A673 (cell line): ENCODE results near the gene SRPK3. TPM values are rescaled to one million over a fixed set of nuclear protein-coding genes. Genes with fewer than 3 reads are reported as not detected.

Experiments used
- BruUV-seq: library from RNA; stranded (reverse); fragments of 400-500 nt; replicated peaks from 2 replicates; lab custom pipeline; 2021; lab: Mats Ljungman, UMichigan
- CTCF ChIA-PET: fragments of 300-600 bp; sonication (Branson Sonifier 250); formaldehyde crosslinking; loops from one replicate; lab custom pipeline; 2022; ENCODE audit warnings: antibody characterized with exemption; lab: Charles Lee
- POLR2A ChIA-PET: fragments of 300-600 bp; sonication (Branson Sonifier 250); formaldehyde crosslinking; loops from one replicate; lab custom pipeline; 2022; ENCODE audit warnings: antibody characterized with exemption; ENCODE audit not compliant: low non-redundant PET; lab: Charles Lee
- DNase-seq: peaks from one replicate; pipeline ENCODE4 v3.0.0-alpha.2; 2015; ENCODE audit warnings: low spot score
- H3K27ac ChIP-seq: fragments of 200-600 bp; sonication (generic); 2 replicates; pipeline ENCODE4 v1.5.1; 2016; ENCODE audit warnings: mixed run types, low read depth, mild to moderate bottlenecking, mixed read lengths, antibody characterized with exemption, low read length; ENCODE audit not compliant: poor library complexity, severe bottlenecking
- H3K27me3 ChIP-seq: fragments of 200-600 bp; sonication (generic); replicated peaks from 2 replicates; pipeline ENCODE4 v1.6.1; 2017; ENCODE audit warnings: mixed run types, low read depth, mild to moderate bottlenecking, mixed read lengths, antibody characterized with exemption, low read length; ENCODE audit not compliant: insufficient read depth, poor library complexity
- H3K36me3 ChIP-seq: fragments of 200-600 bp; sonication (generic); 2 replicates; pipeline ENCODE4 v1.6.1; 2016; ENCODE audit warnings: mixed run types, mild to moderate bottlenecking, mixed read lengths, antibody characterized with exemption, low read length; ENCODE audit not compliant: insufficient read depth, poor library complexity, severe bottlenecking
- H3K4me1 ChIP-seq: fragments of 200-600 bp; sonication (generic); 2 replicates; pipeline ENCODE4 v1.6.1; 2017; ENCODE audit warnings: mixed run types, mild to moderate bottlenecking, mixed read lengths, antibody characterized with exemption, low read length; ENCODE audit not compliant: insufficient read depth, poor library complexity, severe bottlenecking
- H3K4me3 ChIP-seq: fragments of 200-600 bp; sonication (generic); 2 replicates; pipeline ENCODE4 v1.5.1; 2016; ENCODE audit warnings: low read depth, mixed run types, mild to moderate bottlenecking, mixed read lengths, low read length; ENCODE audit not compliant: poor library complexity, severe bottlenecking
- H3K9me3 ChIP-seq: fragments of 200-600 bp; sonication (generic); 2 replicates; pipeline ENCODE4 v1.6.1; 2016; ENCODE audit warnings: mixed run types, low read depth, mild to moderate bottlenecking, mixed read lengths, antibody characterized with exemption, low read length; ENCODE audit not compliant: poor library complexity, severe bottlenecking
- EZH2 ChIP-seq: fragments of 200-600 bp; sonication (generic); IDR thresholded peaks from 2 replicates; pipeline ENCODE4 v1.6.1; 2017; ENCODE audit warnings: borderline replicate concordance, low read depth, mild to moderate bottlenecking, mixed read lengths, antibody characterized with exemption, low read length; ENCODE audit not compliant: poor library complexity, severe bottlenecking
- intact Hi-C: fragments of 100-400 bp; cut with micrococcal nuclease; formaldehyde crosslinking; loops from one replicate; pipeline ENCODE4 v1.10.0; 2022; ENCODE audit not compliant: unreplicated experiment
- total RNA-seq: library from RNA; stranded (reverse); gene quantifications from 2 replicates; pipeline ENCODE4 v1.2.3, GENCODE V29; 2021
- TF ChIP-seq, protein P1 (sequence below): fragments of 300-800, 200-600 bp; sonication (generic); conservative IDR thresholded peaks from 2 replicates; pipeline ENCODE4 v1.5.1; 2017; ENCODE audit warnings: low read depth, mild to moderate bottlenecking, antibody characterized with exemption, low read length, moderate library complexity, mixed read lengths

Gene SRPK3
- total RNA-seq, 1 experiment from 2014 or later, result not detected

- intact Hi-C loops, result loop anchor here (1.0 kb wide), 1 partner anchor 183 kb away; no protein-coding TSS in a partner anchor
- CTCF ChIA-PET, result no interaction called here
Measured at GRCh38 chrX:153764786-153765137, 16.1 kb upstream of the SRPK3 start.

DNA sequence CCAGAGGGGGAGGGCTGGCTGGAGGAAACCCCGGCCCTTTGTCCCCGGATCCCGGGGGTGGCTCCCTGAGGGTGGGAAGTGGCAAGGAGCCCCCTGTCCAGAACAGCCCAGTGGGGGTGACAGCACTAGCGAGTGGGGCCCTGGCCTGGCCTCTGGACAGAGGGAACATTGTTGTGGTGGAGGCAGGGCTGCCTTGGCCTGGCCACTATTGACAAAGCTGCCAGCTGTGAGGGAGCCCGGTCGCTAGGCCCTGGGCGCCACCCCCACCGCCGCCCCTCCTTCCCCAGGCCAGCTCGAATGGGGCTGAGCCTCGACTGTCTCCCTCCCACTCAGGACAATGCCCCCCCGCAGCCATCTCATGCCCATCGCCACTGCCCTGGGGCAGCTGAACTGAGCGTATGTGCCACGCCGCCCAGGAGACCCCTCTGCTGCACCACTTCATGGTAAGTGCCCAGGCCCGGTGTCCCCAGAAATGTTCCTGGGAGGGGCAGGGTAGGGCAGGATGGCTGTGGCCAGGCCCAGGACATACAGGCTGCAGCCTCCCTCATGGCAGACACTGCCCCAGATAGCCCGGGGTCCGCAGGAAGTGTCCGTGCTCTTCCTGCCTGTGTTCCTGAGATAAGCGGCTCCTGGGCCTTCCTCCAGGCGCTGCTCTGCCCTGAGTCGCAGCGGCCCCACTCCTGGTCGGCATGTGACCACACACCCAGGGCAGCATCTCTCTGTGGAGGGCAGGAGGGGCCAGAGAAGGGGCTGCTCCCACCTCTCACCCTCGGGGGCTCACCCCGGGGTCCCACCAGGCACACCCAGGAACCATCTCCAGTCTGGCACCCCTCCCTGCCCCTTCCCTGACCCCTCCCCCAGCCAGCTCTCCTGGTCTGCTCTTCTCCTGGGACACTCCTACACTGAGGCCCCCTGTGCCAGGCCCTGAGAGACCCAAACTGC lies 15.4 kb upstream of the SRPK3 start:
- intact Hi-C loops, result no loop called here
- ChIA-PET CTCF (no interaction called here), POLR2A (no interaction called here)
- no peak for TF ChIP-seq EZH2
- TF ChIP-seq, protein P1, sequence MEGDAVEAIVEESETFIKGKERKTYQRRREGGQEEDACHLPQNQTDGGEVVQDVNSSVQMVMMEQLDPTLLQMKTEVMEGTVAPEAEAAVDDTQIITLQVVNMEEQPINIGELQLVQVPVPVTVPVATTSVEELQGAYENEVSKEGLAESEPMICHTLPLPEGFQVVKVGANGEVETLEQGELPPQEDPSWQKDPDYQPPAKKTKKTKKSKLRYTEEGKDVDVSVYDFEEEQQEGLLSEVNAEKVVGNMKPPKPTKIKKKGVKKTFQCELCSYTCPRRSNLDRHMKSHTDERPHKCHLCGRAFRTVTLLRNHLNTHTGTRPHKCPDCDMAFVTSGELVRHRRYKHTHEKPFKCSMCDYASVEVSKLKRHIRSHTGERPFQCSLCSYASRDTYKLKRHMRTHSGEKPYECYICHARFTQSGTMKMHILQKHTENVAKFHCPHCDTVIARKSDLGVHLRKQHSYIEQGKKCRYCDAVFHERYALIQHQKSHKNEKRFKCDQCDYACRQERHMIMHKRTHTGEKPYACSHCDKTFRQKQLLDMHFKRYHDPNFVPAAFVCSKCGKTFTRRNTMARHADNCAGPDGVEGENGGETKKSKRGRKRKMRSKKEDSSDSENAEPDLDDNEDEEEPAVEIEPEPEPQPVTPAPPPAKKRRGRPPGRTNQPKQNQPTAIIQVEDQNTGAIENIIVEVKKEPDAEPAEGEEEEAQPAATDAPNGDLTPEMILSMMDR, result no peak
- Histone ChIP-seq H3K36me3 (no peaks in the 10 kb centered on the region), H3K4me3 (no peak overlapping the region), H3K4me1 (no peaks in the 10 kb centered on the region), H3K27ac (no peak overlapping the region), H3K9me3 (no peaks in the 10 kb centered on the region), H3K27me3 (no peaks in the 10 kb centered on the region)
- no TSS peak for BruUV-seq
- DNase-seq, result no peak

More at GRCh38 chrX:153764786-153765137, 16.1 kb upstream of the SRPK3 start:
- Histone ChIP-seq H3K27me3 (no peaks in the 10 kb centered on the region), H3K27ac (no peak overlapping the region), H3K36me3 (no peaks in the 10 kb centered on the region), H3K9me3 (no peaks in the 10 kb centered on the region), H3K4me1 (no peaks in the 10 kb centered on the region), H3K4me3 (no peak overlapping the region)
- POLR2A ChIA-PET, result no interaction called here
- no peak for DNase-seq
- no TSS peak for BruUV-seq
- TF ChIP-seq, protein P1, result no peak
- no peak for TF ChIP-seq EZH2

GRCh38 chrX:153766098-153766817 lies 14.6 kb upstream of the SRPK3 start:
- peak; percentile 28 for DNase-seq
- Histone ChIP-seq H3K4me1 (no peaks in the 10 kb centered on the region), H3K36me3 (no peaks in the 10 kb centered on the region), H3K4me3 (no peak overlapping the region), H3K27me3 (no peaks in the 10 kb centered on the region), H3K9me3 (no peaks in the 10 kb centered on the region), H3K27ac (no peak overlapping the region)
- intact Hi-C loops, result no loop called here
- no peak for TF ChIP-seq EZH2
- TF ChIP-seq, protein P1, result no peak
- BruUV-seq, result no TSS peak
- ChIA-PET POLR2A (no interaction called here), CTCF (interaction anchor here (0.6 kb wide), 1 partner anchor 129 kb away, joined by 5 read pairs; no protein-coding TSS in a partner anchor)
